ENCODE data around the gene PTPRN2. TPM values are rescaled to one million over a fixed set of nuclear protein-coding genes. Genes with fewer than 3 reads are reported as not detected.

Gene PTPRN2
- total and polyA plus RNA-seq, 9 of the 15 experiments (the other 6 are each of a cell fraction or from before 2014, with no cell fraction given): not detected

- Histone ChIP-seq H4K20me1 (replicated peaks; ENCODE audit: control insufficient read depth, insufficient read depth, low read length) (no peaks in the 10 kb centered on the region), H3K27ac (ENCODE audit: extremely low read depth, low read depth, low read length) (no peak overlapping the region), H3K79me2 (ENCODE audit: control insufficient read depth, insufficient read depth, low read length) (no peaks in the 10 kb centered on the region), H3K9ac (ENCODE audit: insufficient read depth in 1 of 2, low read depth in 2 of 2, low read length in 2 of 2) (no peak overlapping the region), H3K9me1 (ENCODE audit: control insufficient read depth, insufficient read depth, low read length) (no peaks in the 10 kb centered on the region), H3K36me3 (ENCODE audit: control insufficient read depth, insufficient read depth, low read length) (no peaks in the 10 kb centered on the region), H2AFZ (ENCODE audit: low read depth, low read length) (no peak overlapping the region), H3K9me3 (replicated peaks; ENCODE audit: control insufficient read depth, insufficient read depth, low read depth, low read length) (no peaks in the 10 kb centered on the region), H3K4me1 (replicated peaks in 1 of 2; ENCODE audit: control insufficient read depth in 2 of 2, insufficient read depth in 2 of 2, low read length in 2 of 2) (no peaks in the 10 kb centered on the region), H3K27me3 (ENCODE audit: control insufficient read depth in 2 of 2, insufficient read depth in 2 of 2, low read length in 2 of 2) (peaks cover 11 to 34% of the 10 kb centered on the region in 2 experiments; a peak in 3 of 5 replicates), H3K4me2 (ENCODE audit: insufficient read depth, low read length) (no peak overlapping the region), H3K4me3 (no peak overlapping the region)
- ChIA-PET POLR2A (no interaction called here), CTCF (ENCODE audit: low intra/inter-chr PET ratio) (no interaction called here)
- BruUV-seq (replicated peaks): no TSS peak
- no peak for DNase-seq (ENCODE audit: extremely low read depth in 1 of 4, low spot score in 3 of 4)
- WGBS (ENCODE audit: insufficient coverage, low coverage, missing lambda C conversion rate): under 1% methylated on average over 12 of the region's 12 CpGs
- TF ChIP-seq PURB (CRISPR knock-in tag; IDR thresholded peaks at IDR 0.05; ENCODE audit: low read depth) (no peak), MAFK (IDR thresholded peaks at IDR 0.05; ENCODE audit: low read length) (no peak), GMEB1 (CRISPR knock-in tag; IDR thresholded peaks at IDR 0.05) (no peak), ZNF589 (CRISPR knock-in tag; IDR thresholded peaks at IDR 0.05; ENCODE audit: low read depth) (no peak), CGGBP1 (CRISPR knock-in tag; IDR thresholded peaks at IDR 0.05) (no peak)
- in situ Hi-C loops (cut with MboI): no loop called here
- ATAC-seq: no peak
- intact Hi-C loops (cut with micrococcal nuclease): loop anchor here (10.0 kb wide), 1 partner anchor 916 kb away; no protein-coding TSS in a partner anchor
- FAIRE-seq: no peak
Observed at GRCh38 chr7:158350166-158350900, 237.3 kb downstream of the PTPRN2 start.
